OCI-LY3 (cell line): ENCODE data around the gene HBD.
A peak's percentile ranks its signal among the peaks of the same experiment; 100 is the strongest.

Experiments
- H2AFZ ChIP-seq: fragments of 200-600, 300-600 bp; shearing (Covaris generic); 2 replicates; pipeline ENCODE4 v1.6.0; 2014; ENCODE audit warnings: antibody characterized with exemption, low read depth, low read length
- H3K27ac ChIP-seq: fragments of 200-600, 300-600 bp; sonication (generic); 2 replicates; pipeline ENCODE4 v1.5.1; 2014; ENCODE audit warnings: mild to moderate bottlenecking, low read length, moderate library complexity, mixed read lengths
- H3K27me3 ChIP-seq: fragments of 200-600, 300-600 bp; sonication (generic); 2 replicates; pipeline ENCODE4 v1.6.1; 2014; ENCODE audit warnings: low read depth, low read length, mixed read lengths
- H3K36me3 ChIP-seq: fragments of 200-600, 300-600 bp; sonication (generic); replicated peaks from 2 replicates; pipeline ENCODE3; 2014; ENCODE audit warnings: low read depth, low read length, mixed read lengths
- H3K4me1 ChIP-seq: fragments of 300-600, 200-600 bp; sonication (generic); 2 replicates; pipeline ENCODE4 v1.6.1; 2014; ENCODE audit warnings: low read length, mixed read lengths
- H3K4me2 ChIP-seq: fragments of 200-600, 300-600 bp; sonication (generic); 2 replicates; pipeline ENCODE4 v1.6.1; 2014; ENCODE audit warnings: low read length, mixed read lengths
- H3K4me3 ChIP-seq: fragments of 300-600, 200-600 bp; sonication (generic); 2 replicates; pipeline ENCODE4 v1.5.1; 2014; ENCODE audit warnings: antibody characterized with exemption, mild to moderate bottlenecking, low read length, moderate library complexity
- H3K79me2 ChIP-seq: fragments of 300-600, 200-600 bp; shearing (Covaris generic); 2 replicates; pipeline ENCODE4 v1.6.1; 2014; ENCODE audit warnings: mild to moderate bottlenecking, low read length, mixed read lengths
- H3K9ac ChIP-seq: fragments of 300-600, 200-600 bp; shearing (Covaris generic); 2 replicates; pipeline ENCODE4 v1.6.0; 2014; ENCODE audit warnings: mild to moderate bottlenecking, low read length, moderate library complexity
- H3K9me3 ChIP-seq: fragments of 200-600, 300-600 bp; shearing (Covaris generic); 2 replicates; pipeline ENCODE4 v1.6.1; 2014; ENCODE audit warnings: low read length, mixed read lengths; ENCODE audit not compliant: insufficient read depth
- H4K20me1 ChIP-seq: fragments of 200-600, 300-600 bp; sonication (generic); 2 replicates; pipeline ENCODE4 v1.6.1; 2016; ENCODE audit warnings: low read length, mixed read lengths; ENCODE audit not compliant: insufficient read depth
- CTCF ChIP-seq: fragments of 200-600, 300-600 bp; sonication (generic); IDR thresholded peaks from 2 replicates; pipeline ENCODE4 v1.5.1; 2014; ENCODE audit warnings: antibody characterized with exemption, low read length, low read depth
- EZH2phosphoT487 ChIP-seq: fragments of 200-600 bp; shearing (Covaris generic); IDR thresholded peaks from 2 replicates; pipeline ENCODE4 v1.6.1; 2018; ENCODE audit warnings: antibody characterized with exemption, mixed run types, low read depth

Gene HBD

DNA sequence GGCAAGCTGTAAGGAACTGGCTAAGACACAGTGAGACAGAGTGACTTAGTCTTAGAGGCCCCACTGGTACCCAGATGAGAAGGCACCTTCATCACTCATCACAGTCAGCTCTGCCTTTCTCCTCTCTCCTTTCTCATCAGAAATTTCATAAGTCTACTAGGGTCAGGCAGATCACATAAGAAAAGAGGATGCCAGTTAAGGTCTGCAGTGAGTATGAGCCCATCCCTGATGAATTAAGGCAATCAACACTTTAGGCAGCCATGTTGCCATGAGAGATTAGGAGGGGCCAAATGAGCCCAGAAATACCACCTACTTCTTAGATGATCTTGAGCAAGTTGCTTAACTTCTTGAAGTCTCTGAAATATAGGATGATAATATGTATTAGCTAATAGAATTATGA is 47.3 kb upstream of the HBD start:
- Histone ChIP-seq H3K79me2 (no peaks in the 10 kb centered on the region), H4K20me1 (no peaks in the 10 kb centered on the region), H3K9me3 (no peaks in the 10 kb centered on the region), H3K27me3 (no peaks in the 10 kb centered on the region), H3K27ac (no peak overlapping the region), H3K4me3 (no peak overlapping the region), H3K9ac (no peak overlapping the region), H3K4me2 (no peak overlapping the region), H2AFZ (no peak overlapping the region), H3K4me1 (peaks cover 21% of the 10 kb centered on the region), H3K36me3 (no peaks in the 10 kb centered on the region)
- no peak for TF ChIP-seq EZH2phosphoT487
- TF ChIP-seq CTCF = no peak

GRCh38 chr11:5280582-5281102 is 46.4 kb upstream of the HBD start:
- H3K27me3 ChIP-seq = no peaks in the 10 kb centered on the region
- no peaks in the 10 kb centered on the region for H3K9me3 ChIP-seq
- H3K79me2 ChIP-seq = no peaks in the 10 kb centered on the region
- no peak overlapping the region for H3K9ac ChIP-seq
- H4K20me1 ChIP-seq = no peaks in the 10 kb centered on the region
- no peak overlapping the region for H3K27ac ChIP-seq
- H3K4me1 ChIP-seq = peaks cover 21% of the 10 kb centered on the region
- H3K36me3 ChIP-seq = no peaks in the 10 kb centered on the region
- H2AFZ ChIP-seq = 0 out of 2 replicates have a peak overlapping the region, but pooled peaks have one; percentile 35
- H3K4me2 ChIP-seq = peak overlapping the region; percentile 52
- TF ChIP-seq EZH2phosphoT487 = no peak
- TF ChIP-seq CTCF = no peak
- no peak overlapping the region for H3K4me3 ChIP-seq

DNA sequence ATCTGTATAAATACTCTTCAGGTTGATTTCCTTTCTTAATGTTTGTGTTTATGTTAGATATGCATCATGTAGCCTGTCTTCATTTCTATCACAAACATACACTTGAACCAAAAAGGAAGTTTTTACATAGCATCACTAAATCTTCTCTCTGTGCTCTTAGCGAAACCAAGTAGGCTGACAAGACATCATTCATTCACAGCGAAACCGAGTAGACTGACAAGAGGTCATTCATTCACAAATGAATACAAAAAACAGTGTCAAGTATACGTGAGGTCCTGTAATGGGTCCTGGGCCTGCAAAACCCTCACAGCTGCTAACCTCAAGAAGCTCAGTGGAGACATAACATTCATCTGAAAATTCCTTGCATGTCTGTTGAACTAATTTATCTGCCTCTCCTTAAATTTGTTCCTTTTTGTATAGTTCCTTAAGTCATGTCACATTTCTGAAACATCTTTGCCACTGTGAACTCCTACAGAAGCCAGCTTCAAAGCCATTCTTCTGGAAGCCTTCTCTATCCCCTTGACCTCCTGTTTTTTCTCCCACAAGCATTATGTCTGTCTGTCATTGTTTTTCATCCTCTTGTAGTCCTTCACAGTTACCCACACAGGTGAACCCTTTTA is 45.3 kb upstream of the HBD start:
- peak overlapping the region; percentile 32; the same call in 1 of the 2 replicates for H2AFZ ChIP-seq
- no peak overlapping the region for H3K27ac ChIP-seq
- no peak for TF ChIP-seq EZH2phosphoT487
- TF ChIP-seq CTCF = no peak
- H4K20me1 ChIP-seq = no peaks in the 10 kb centered on the region
- H3K9me3 ChIP-seq = no peaks in the 10 kb centered on the region
- H3K79me2 ChIP-seq = no peaks in the 10 kb centered on the region
- no peak overlapping the region for H3K9ac ChIP-seq
- no peaks in the 10 kb centered on the region for H3K36me3 ChIP-seq
- no peak overlapping the region for H3K4me2 ChIP-seq
- no peaks in the 10 kb centered on the region for H3K27me3 ChIP-seq
- peaks cover 21% of the 10 kb centered on the region for H3K4me1 ChIP-seq
- H3K4me3 ChIP-seq = no peak overlapping the region

- Histone ChIP-seq H3K27ac (no peak overlapping the region), H3K9ac (no peak overlapping the region), H3K9me3 (no peaks in the 10 kb centered on the region), H3K4me2 (no peak overlapping the region), H3K79me2 (no peaks in the 10 kb centered on the region), H3K4me1 (peaks cover 21% of the 10 kb centered on the region), H3K27me3 (no peaks in the 10 kb centered on the region), H2AFZ (no peak overlapping the region), H3K36me3 (no peaks in the 10 kb centered on the region), H4K20me1 (no peaks in the 10 kb centered on the region), H3K4me3 (no peak overlapping the region)
- no peak for TF ChIP-seq CTCF
- no peak for TF ChIP-seq EZH2phosphoT487
These were observed 43.6 kb upstream of the HBD start for GRCh38 chr11:5277807-5278382.
